D721Med (cell line): ENCODE results near the gene SLC7A6OS.

Experiments used
- DNase-seq: peaks from one replicate; pipeline ENCODE4 v3.0.0; 2011; ENCODE audit warnings: low spot score; ENCODE audit not compliant: insufficient read length
- FAIRE-seq: peaks from 2 replicates; lab custom pipeline; 2011; peaks lifted over from hg19 to GRCh38; lab: Jason Lieb, UNC
- CTCF ChIP-seq: IDR thresholded peaks from 2 replicates; pipeline ENCODE4 v1.5.1; 2012; ENCODE audit warnings: mild to moderate bottlenecking, control low read depth; ENCODE audit not compliant: insufficient read depth; ENCODE audit errors: missing control alignments

SLC7A6OS gene

GRCh38 chr16:68319185-68319908 is 8.6 kb upstream of the SLC7A6OS start:
- DNase-seq: no peak
- no peak for FAIRE-seq
- no peak for TF ChIP-seq CTCF

GRCh38 chr16:68313116-68313515 is 2.4 kb upstream of the SLC7A6OS start:
- DNase-seq (no peak), FAIRE-seq (no peak)
- no peak for TF ChIP-seq CTCF

- no peak for FAIRE-seq
- DNase-seq: no peak
- TF ChIP-seq CTCF: no peak
Measured at GRCh38 chr16:68310437-68310773, 341 bp downstream of the SLC7A6OS start.

- TF ChIP-seq CTCF: no peak
- FAIRE-seq (no peak), DNase-seq (no peak)
Measured at GRCh38 chr16:68309799-68310198, 947 bp downstream of the SLC7A6OS start.

- TF ChIP-seq CTCF: no peak
- no peak for FAIRE-seq
- DNase-seq: no peak
Measured at GRCh38 chr16:68306633-68307032, 4.1 kb downstream of the SLC7A6OS start.

GRCh38 chr16:68300734-68301459 is 9.8 kb downstream of the SLC7A6OS start:
- FAIRE-seq (no peak), DNase-seq (no peak)
- TF ChIP-seq CTCF: no peak
